Measurements from ENCODE around the gene PTGS1. TPM values are rescaled to one million over a fixed set of nuclear protein-coding genes. Genes with fewer than 3 reads are reported as not detected.
"Not testable (repeated sequence)": the region's sequence is repeated elsewhere in the genome, so short reads cannot be mapped to it uniquely, and the experiment has no call there.

Gene PTGS1
- total RNA-seq, 1 experiment from 2014 or later, result 61.2 TPM

GRCh38 chr9:122360891-122361290, 9.9 kb upstream of the PTGS1 start:
- BruUV-seq (replicated peaks), result no TSS peak
- Histone ChIP-seq H3K36me3 (ENCODE audit: control insufficient read depth, insufficient read depth, low read length) (no peaks in the 10 kb centered on the region), H3K4me3 (ENCODE audit: low read depth in 2 of 2, low read length in 2 of 2) (no peak overlapping the region), H3K27me3 (ENCODE audit: control insufficient read depth, insufficient read depth, low read length) (no peaks in the 10 kb centered on the region), H3K27ac (ENCODE audit: low read length) (no peak overlapping the region), H3K4me1 (ENCODE audit: control insufficient read depth, insufficient read depth, low read length) (no peaks in the 10 kb centered on the region; the same call in 1 of the 2 replicates), H3K9me3 (ENCODE audit: control insufficient read depth, insufficient read depth, low read depth, low read length) (no peaks in the 10 kb centered on the region)
- DNase-seq (ENCODE audit: low read depth, low spot score), result no peak
- ATAC-seq, result no peak
- POLR2A ChIA-PET, result no interaction called here
- CTCF ChIA-PET, result no interaction called here
- intact Hi-C loops (cut with micrococcal nuclease; ENCODE audit: unreplicated experiment), result no loop called here
- TF ChIP-seq POLR2AphosphoS5 (IDR thresholded peaks at IDR 0.05; ENCODE audit: low read depth, low read length), result no peak
- TF ChIP-seq, protein P1, sequence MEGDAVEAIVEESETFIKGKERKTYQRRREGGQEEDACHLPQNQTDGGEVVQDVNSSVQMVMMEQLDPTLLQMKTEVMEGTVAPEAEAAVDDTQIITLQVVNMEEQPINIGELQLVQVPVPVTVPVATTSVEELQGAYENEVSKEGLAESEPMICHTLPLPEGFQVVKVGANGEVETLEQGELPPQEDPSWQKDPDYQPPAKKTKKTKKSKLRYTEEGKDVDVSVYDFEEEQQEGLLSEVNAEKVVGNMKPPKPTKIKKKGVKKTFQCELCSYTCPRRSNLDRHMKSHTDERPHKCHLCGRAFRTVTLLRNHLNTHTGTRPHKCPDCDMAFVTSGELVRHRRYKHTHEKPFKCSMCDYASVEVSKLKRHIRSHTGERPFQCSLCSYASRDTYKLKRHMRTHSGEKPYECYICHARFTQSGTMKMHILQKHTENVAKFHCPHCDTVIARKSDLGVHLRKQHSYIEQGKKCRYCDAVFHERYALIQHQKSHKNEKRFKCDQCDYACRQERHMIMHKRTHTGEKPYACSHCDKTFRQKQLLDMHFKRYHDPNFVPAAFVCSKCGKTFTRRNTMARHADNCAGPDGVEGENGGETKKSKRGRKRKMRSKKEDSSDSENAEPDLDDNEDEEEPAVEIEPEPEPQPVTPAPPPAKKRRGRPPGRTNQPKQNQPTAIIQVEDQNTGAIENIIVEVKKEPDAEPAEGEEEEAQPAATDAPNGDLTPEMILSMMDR (IDR thresholded peaks at IDR 0.05), result no peak
- TF ChIP-seq SIN3A (IDR thresholded peaks at IDR 0.05; ENCODE audit: borderline replicate concordance, insufficient read depth, low read depth, low read length), result no peak
- TF ChIP-seq, protein P2, sequence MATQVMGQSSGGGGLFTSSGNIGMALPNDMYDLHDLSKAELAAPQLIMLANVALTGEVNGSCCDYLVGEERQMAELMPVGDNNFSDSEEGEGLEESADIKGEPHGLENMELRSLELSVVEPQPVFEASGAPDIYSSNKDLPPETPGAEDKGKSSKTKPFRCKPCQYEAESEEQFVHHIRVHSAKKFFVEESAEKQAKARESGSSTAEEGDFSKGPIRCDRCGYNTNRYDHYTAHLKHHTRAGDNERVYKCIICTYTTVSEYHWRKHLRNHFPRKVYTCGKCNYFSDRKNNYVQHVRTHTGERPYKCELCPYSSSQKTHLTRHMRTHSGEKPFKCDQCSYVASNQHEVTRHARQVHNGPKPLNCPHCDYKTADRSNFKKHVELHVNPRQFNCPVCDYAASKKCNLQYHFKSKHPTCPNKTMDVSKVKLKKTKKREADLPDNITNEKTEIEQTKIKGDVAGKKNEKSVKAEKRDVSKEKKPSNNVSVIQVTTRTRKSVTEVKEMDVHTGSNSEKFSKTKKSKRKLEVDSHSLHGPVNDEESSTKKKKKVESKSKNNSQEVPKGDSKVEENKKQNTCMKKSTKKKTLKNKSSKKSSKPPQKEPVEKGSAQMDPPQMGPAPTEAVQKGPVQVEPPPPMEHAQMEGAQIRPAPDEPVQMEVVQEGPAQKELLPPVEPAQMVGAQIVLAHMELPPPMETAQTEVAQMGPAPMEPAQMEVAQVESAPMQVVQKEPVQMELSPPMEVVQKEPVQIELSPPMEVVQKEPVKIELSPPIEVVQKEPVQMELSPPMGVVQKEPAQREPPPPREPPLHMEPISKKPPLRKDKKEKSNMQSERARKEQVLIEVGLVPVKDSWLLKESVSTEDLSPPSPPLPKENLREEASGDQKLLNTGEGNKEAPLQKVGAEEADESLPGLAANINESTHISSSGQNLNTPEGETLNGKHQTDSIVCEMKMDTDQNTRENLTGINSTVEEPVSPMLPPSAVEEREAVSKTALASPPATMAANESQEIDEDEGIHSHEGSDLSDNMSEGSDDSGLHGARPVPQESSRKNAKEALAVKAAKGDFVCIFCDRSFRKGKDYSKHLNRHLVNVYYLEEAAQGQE (IDR thresholded peaks at IDR 0.05; ENCODE audit: insufficient read depth in 1 of 2, low read depth in 2 of 2, low read length in 1 of 2), result no peak
- no peak for TF ChIP-seq TCF7L2 (IDR thresholded peaks at IDR 0.05; ENCODE audit: low read depth, low read length)
- in situ Hi-C loops (cut with HindIII; ENCODE audit: low pct_unique_long_range_greater_than_20kb, low sequenced_read_pairs), result no loop called here

GRCh38 chr9:122363131-122363530, 7.7 kb upstream of the PTGS1 start:
- H3K27me3 ChIP-seq (ENCODE audit: control insufficient read depth, insufficient read depth, low read length); ATAC-seq; H3K4me3 ChIP-seq (ENCODE audit: low read depth in 2 of 2, low read length in 2 of 2); POLR2A ChIA-PET; H3K36me3 ChIP-seq (ENCODE audit: control insufficient read depth, insufficient read depth, low read length); in situ Hi-C loops (cut with HindIII; ENCODE audit: low pct_unique_long_range_greater_than_20kb, low sequenced_read_pairs); H3K9me3 ChIP-seq (ENCODE audit: control insufficient read depth, insufficient read depth, low read depth, low read length); CTCF ChIA-PET; intact Hi-C loops (cut with micrococcal nuclease; ENCODE audit: unreplicated experiment); BruUV-seq (replicated peaks); DNase-seq (ENCODE audit: low read depth, low spot score); H3K4me1 ChIP-seq (ENCODE audit: control insufficient read depth, insufficient read depth, low read length): not testable (repeated sequence)
- peak overlapping the region; percentile 34; the same call in 1 of the 2 replicates for H3K27ac ChIP-seq (ENCODE audit: low read length)

GRCh38 chr9:122364117-122364782, 6.6 kb upstream of the PTGS1 start:
- CTCF ChIA-PET, result no interaction called here
- TF ChIP-seq TCF7L2 (IDR thresholded peaks at IDR 0.05; ENCODE audit: low read depth, low read length) (no peak), SIN3A (IDR thresholded peaks at IDR 0.05; ENCODE audit: borderline replicate concordance, insufficient read depth, low read depth, low read length) (no peak), POLR2AphosphoS5 (IDR thresholded peaks at IDR 0.05; ENCODE audit: low read depth, low read length) (no peak)
- TF ChIP-seq, protein P2 (IDR thresholded peaks at IDR 0.05; ENCODE audit: insufficient read depth in 1 of 2, low read depth in 2 of 2, low read length in 1 of 2), result no peak
- TF ChIP-seq, protein P1 (IDR thresholded peaks at IDR 0.05), result no peak
- intact Hi-C loops (cut with micrococcal nuclease; ENCODE audit: unreplicated experiment), result no loop called here
- H3K4me1 ChIP-seq (ENCODE audit: control insufficient read depth, insufficient read depth, low read length), result no peaks in the 10 kb centered on the region; the same call in 1 of the 2 replicates
- no peaks in the 10 kb centered on the region for H3K36me3 ChIP-seq (ENCODE audit: control insufficient read depth, insufficient read depth, low read length)
- H3K27ac ChIP-seq (ENCODE audit: low read length), result peak overlapping the region; percentile 75; the same call in 1 of the 2 replicates
- DNase-seq (ENCODE audit: low read depth, low spot score) (no peak), ATAC-seq (no peak)
- in situ Hi-C loops (cut with HindIII; ENCODE audit: low pct_unique_long_range_greater_than_20kb, low sequenced_read_pairs), result no loop called here
- no peaks in the 10 kb centered on the region for H3K27me3 ChIP-seq (ENCODE audit: control insufficient read depth, insufficient read depth, low read length)
- POLR2A ChIA-PET, result no interaction called here
- BruUV-seq (replicated peaks), result no TSS peak
- no peak overlapping the region for H3K4me3 ChIP-seq (ENCODE audit: low read depth in 2 of 2, low read length in 2 of 2)
- H3K9me3 ChIP-seq (ENCODE audit: control insufficient read depth, insufficient read depth, low read depth, low read length), result no peaks in the 10 kb centered on the region
